Endothelial cell of umbilical vein (primary cell): Measurements from ENCODE around the gene ITSN1. TPM values are rescaled to one million over a fixed set of nuclear protein-coding genes. Genes with fewer than 3 reads are reported as not detected.

Source experiments
- BruUV-seq: library from RNA; stranded (reverse); fragments of 400-500 nt; replicated peaks from 2 replicates; lab custom pipeline; 2021; lab: Mats Ljungman, UMichigan
- CTCF ChIA-PET: fragments of 300-600, 350-600 bp; sonication (Branson Sonifier 250); formaldehyde crosslinking; loops from one replicate; lab custom pipeline; 2021; ENCODE audit warnings: antibody characterized with exemption, inconsistent platforms; lab: Charles Lee
- POLR2A ChIA-PET: fragments of 300-600, 350-600 bp; sonication (Branson Sonifier 250); formaldehyde crosslinking; loops from one replicate; lab custom pipeline; 2021; ENCODE audit warnings: antibody characterized with exemption, inconsistent platforms; lab: Charles Lee
- DNase-seq: peaks from one replicate; pipeline ENCODE4 v3.0.0-alpha.2; 2011; ENCODE audit warnings: low read depth, low spot score
- FAIRE-seq: peaks from 2 replicates; lab custom pipeline; 2011; peaks lifted over from hg19 to GRCh38; lab: Jason Lieb, UNC
- H2AFZ ChIP-seq: 2 replicates; pipeline ENCODE4 v1.6.0; 2012; ENCODE audit warnings: low read depth, low read length, control low read depth, inconsistent platforms
- H3K27ac ChIP-seq: 2 replicates; pipeline ENCODE4 v1.5.1; 2011; ENCODE audit warnings: low read depth, mild to moderate bottlenecking, control low read depth, low read length, moderate library complexity; ENCODE audit not compliant: insufficient read depth
- H3K27me3 ChIP-seq, 2 experiments: 2 replicates each; pipeline versions ENCODE4 v1.6.0 to v1.6.1; 2011; ENCODE audit warnings: low read length in 2 of 2, mixed read lengths in 1 of 2; ENCODE audit not compliant: control insufficient read depth in 2 of 2, insufficient read depth in 2 of 2
- H3K36me3 ChIP-seq, 2 experiments: 2 replicates in 1 of 2; 3 replicates in 1 of 2; pipeline ENCODE4 v1.5.1; 2011; ENCODE audit warnings: low read length in 2 of 2, mild to moderate bottlenecking in 1 of 2, moderate library complexity in 1 of 2; ENCODE audit not compliant: control insufficient read depth in 2 of 2, insufficient read depth in 2 of 2; ENCODE audit errors: extremely low read depth in 1 of 2
- H3K4me1 ChIP-seq: 3 replicates; pipeline ENCODE4 v1.5.1; 2011; ENCODE audit warnings: mild to moderate bottlenecking, low read length; ENCODE audit not compliant: control insufficient read depth, insufficient read depth; ENCODE audit errors: extremely low read depth
- H3K4me2 ChIP-seq: 2 replicates; pipeline ENCODE4 v1.6.1; 2011; ENCODE audit warnings: low read length, control low read depth, mixed read lengths; ENCODE audit not compliant: insufficient read depth
- H3K4me3 ChIP-seq, 3 experiments: fragments of 200-600 bp in 1 of 3; sonication (generic), shearing (Covaris generic) in 1 of 3; replicated peaks in 1 of 3; 2 replicates each; pipeline ENCODE4 v1.5.1; 2011 to 2016; ENCODE audit warnings: control low read depth in 3 of 3, low read length in 3 of 3, mild to moderate bottlenecking in 2 of 3, inconsistent platforms in 1 of 3, low read depth in 1 of 3, moderate library complexity in 1 of 3; ENCODE audit not compliant: insufficient read depth in 1 of 3
- H3K79me2 ChIP-seq: 2 replicates; pipeline ENCODE4 v1.6.0; 2012; ENCODE audit warnings: low read length, inconsistent platforms; ENCODE audit not compliant: control insufficient read depth, insufficient read depth
- H3K9ac ChIP-seq: replicated peaks from 2 replicates; pipeline ENCODE3; 2011; ENCODE audit warnings: low read length, control low read depth; ENCODE audit not compliant: insufficient read depth; ENCODE audit errors: extremely low read depth
- H3K9me1 ChIP-seq: replicated peaks from 3 replicates; pipeline ENCODE4 v1.6.0; 2011; ENCODE audit warnings: mild to moderate bottlenecking, low read length; ENCODE audit not compliant: control insufficient read depth, insufficient read depth; ENCODE audit errors: extremely low read depth
- H3K9me3 ChIP-seq: replicated peaks from 2 replicates; pipeline ENCODE4 v1.5.1; 2012; ENCODE audit warnings: low read length, inconsistent platforms; ENCODE audit not compliant: control insufficient read depth, insufficient read depth
- H4K20me1 ChIP-seq: replicated peaks from 2 replicates; pipeline ENCODE3; 2011; ENCODE audit warnings: mild to moderate bottlenecking, low read length; ENCODE audit not compliant: control insufficient read depth, insufficient read depth; ENCODE audit errors: extremely low read depth
- EZH2 ChIP-seq: IDR thresholded peaks from 2 replicates; pipeline ENCODE4 v1.6.1; 2012; ENCODE audit warnings: borderline replicate concordance, low read depth, mild to moderate bottlenecking, moderate library complexity, low read length, inconsistent platforms; ENCODE audit not compliant: severe bottlenecking
- FOS ChIP-seq: IDR thresholded peaks from 2 replicates; pipeline ENCODE4 v1.6.1; 2011; ENCODE audit warnings: mild to moderate bottlenecking, low read length, moderate library complexity, borderline replicate concordance; ENCODE audit not compliant: insufficient read depth
- GATA2 ChIP-seq: IDR thresholded peaks from 2 replicates; pipeline ENCODE4 v1.7.0; 2011; ENCODE audit warnings: low read depth, mild to moderate bottlenecking, moderate library complexity, mixed read lengths, low read length; ENCODE audit not compliant: insufficient read length, insufficient read depth
- JUN ChIP-seq: IDR thresholded peaks from 2 replicates; pipeline ENCODE4 v1.6.1; 2011; ENCODE audit warnings: borderline replicate concordance, low read depth; ENCODE audit not compliant: insufficient read length, insufficient read depth
- MYC ChIP-seq: IDR thresholded peaks from one replicate; pipeline ENCODE4 v1.6.1; 2011; ENCODE audit warnings: mild to moderate bottlenecking, low read depth, low read length
- POLR2A ChIP-seq: IDR thresholded peaks from 2 replicates; pipeline ENCODE4 v1.6.1; 2012; ENCODE audit warnings: low read depth, mild to moderate bottlenecking, control low read depth, low read length
- POLR2AphosphoS5 ChIP-seq: IDR thresholded peaks from 2 replicates; pipeline ENCODE4 v1.6.1; 2012; ENCODE audit warnings: low read depth, mild to moderate bottlenecking, control low read depth, low read length, moderate library complexity; ENCODE audit not compliant: insufficient read depth
- dilution Hi-C: fragments of 300-500 bp; cut with MboI; formaldehyde crosslinking; loops from one replicate; pipeline ENCODE4 v1.15.0; 2019; ENCODE audit warnings: low sequenced_read_pairs; ENCODE audit not compliant: extremely low pct_ligation_motif_present
- intact Hi-C: fragments of 100-400 bp; cut with micrococcal nuclease; formaldehyde crosslinking; loops from one replicate; pipeline ENCODE4 v1.10.0; 2022
- polyA plus RNA-seq, 4 experiments: library from polyadenylated mRNA; depleted of rRNA in 3 of 4; stranded (reverse) in 3 of 4; unstranded in 1 of 4; fragments of >200 nt; gene quantifications; 2 replicates each; pipeline versions ENCODE4 v1.2.1 to v1.2.3, GENCODE V29; 2011 to 2012; ENCODE audit warnings: missing spikeins in 1 of 4
- total RNA-seq: library from RNA; stranded (reverse); gene quantifications from 2 replicates; pipeline ENCODE4 v1.2.3, GENCODE V29; 2021
- TF ChIP-seq, protein P1 (sequence below): IDR thresholded peaks from 2 replicates; pipeline ENCODE4 v1.6.1; 2011; ENCODE audit not compliant: insufficient read depth, insufficient read length
- TF ChIP-seq, protein P2 (sequence below), 2 donors: IDR thresholded peaks; 1 replicate in 1 of 2; 2 replicates in 1 of 2; pipeline ENCODE4 v1.5.1; 2011; ENCODE audit warnings: low read length in 2 of 2, mild to moderate bottlenecking in 2 of 2, moderate library complexity in 2 of 2, control low read depth in 1 of 2, inconsistent platforms in 1 of 2, low read depth in 1 of 2; ENCODE audit not compliant: insufficient read depth in 1 of 2; ENCODE audit errors: extremely low read depth in 1 of 2

Gene ITSN1
- total and polyA plus RNA-seq, 2 donors (not counting 3 experiments of a cell fraction or from before 2014, with no cell fraction given): 72.2 to 86.8 TPM

DNA sequence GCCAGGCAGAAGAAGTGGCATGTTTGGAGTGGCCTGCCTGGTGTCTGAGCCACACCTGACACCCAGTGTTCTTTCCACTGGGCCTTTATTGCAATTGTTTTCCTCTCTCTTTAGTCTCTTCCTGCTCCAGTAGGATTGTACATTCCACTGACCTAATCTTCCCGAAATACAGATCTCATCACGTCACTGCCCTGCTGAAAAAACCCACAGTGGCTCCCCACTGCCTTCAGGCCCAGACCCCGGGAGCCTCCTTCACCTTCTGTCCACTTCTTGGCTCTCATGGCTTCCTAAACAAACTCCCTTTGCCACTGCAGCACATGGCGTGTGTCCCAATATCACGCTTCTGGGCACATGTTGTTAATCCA lies 298.6 kb downstream of the ITSN1 start:
- no peaks in the 10 kb centered on the region for H3K9me3 ChIP-seq
- H4K20me1 ChIP-seq: no peaks in the 10 kb centered on the region
- no peaks in the 10 kb centered on the region for H3K4me1 ChIP-seq
- no peak overlapping the region for H3K4me3 ChIP-seq
- ChIA-PET POLR2A (no interaction called here), CTCF (interaction anchor here (0.6 to 4.1 kb wide), 2 partner anchors 17 to 27 kb away, joined by 3 to 15 read pairs; no protein-coding TSS in a partner anchor)
- H3K9me1 ChIP-seq: no peaks in the 10 kb centered on the region
- FAIRE-seq (no peak), DNase-seq (no peak)
- no peaks in the 10 kb centered on the region for H3K36me3 ChIP-seq
- H2AFZ ChIP-seq: no peak overlapping the region
- H3K27ac ChIP-seq: no peak overlapping the region
- H3K79me2 ChIP-seq: no peaks in the 10 kb centered on the region
- TF ChIP-seq POLR2A: no peak
- H3K4me2 ChIP-seq: no peak overlapping the region
- intact Hi-C loops: no loop called here
- no TSS peak for BruUV-seq
- H3K9ac ChIP-seq: no peak overlapping the region
- dilution Hi-C loops: no loop called here
- H3K27me3 ChIP-seq: no peaks in the 10 kb centered on the region

DNA sequence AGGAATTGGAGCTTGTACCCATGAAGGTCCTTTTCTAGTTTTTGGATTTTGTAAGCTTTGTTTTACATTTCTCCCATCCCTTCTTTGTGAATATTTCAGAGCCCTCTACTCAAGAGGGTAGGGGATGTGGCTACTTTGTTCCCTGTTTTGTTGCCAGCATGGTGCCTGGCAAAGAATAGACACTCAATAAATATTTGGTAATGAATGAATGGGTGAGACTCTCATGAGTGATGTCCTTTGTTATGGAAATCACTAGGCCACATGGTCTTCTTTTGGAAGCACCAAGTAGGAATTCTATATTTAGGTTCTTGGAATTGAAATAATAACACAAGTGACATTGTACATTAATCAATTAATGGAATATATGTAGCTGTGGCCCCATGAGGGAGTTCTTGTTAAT lies 300.1 kb downstream of the ITSN1 start:
- H3K27ac ChIP-seq: no peak overlapping the region
- H3K4me1 ChIP-seq: peaks cover 4% of the 10 kb centered on the region
- DNase-seq: no peak
- no peaks in the 10 kb centered on the region for H3K9me3 ChIP-seq
- no peak overlapping the region for H3K9ac ChIP-seq
- no peak for FAIRE-seq
- no peaks in the 10 kb centered on the region for H3K9me1 ChIP-seq
- intact Hi-C loops: no loop called here
- H3K4me3 ChIP-seq: no peak overlapping the region
- TF ChIP-seq POLR2A (no peak), MYC (no peak), GATA2 (no peak), EZH2 (no peak), POLR2AphosphoS5 (no peak), JUN (no peak), FOS (no peak)
- TF ChIP-seq, protein P1, sequence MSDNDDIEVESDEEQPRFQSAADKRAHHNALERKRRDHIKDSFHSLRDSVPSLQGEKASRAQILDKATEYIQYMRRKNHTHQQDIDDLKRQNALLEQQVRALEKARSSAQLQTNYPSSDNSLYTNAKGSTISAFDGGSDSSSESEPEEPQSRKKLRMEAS: no peak
- TF ChIP-seq, protein P2, sequence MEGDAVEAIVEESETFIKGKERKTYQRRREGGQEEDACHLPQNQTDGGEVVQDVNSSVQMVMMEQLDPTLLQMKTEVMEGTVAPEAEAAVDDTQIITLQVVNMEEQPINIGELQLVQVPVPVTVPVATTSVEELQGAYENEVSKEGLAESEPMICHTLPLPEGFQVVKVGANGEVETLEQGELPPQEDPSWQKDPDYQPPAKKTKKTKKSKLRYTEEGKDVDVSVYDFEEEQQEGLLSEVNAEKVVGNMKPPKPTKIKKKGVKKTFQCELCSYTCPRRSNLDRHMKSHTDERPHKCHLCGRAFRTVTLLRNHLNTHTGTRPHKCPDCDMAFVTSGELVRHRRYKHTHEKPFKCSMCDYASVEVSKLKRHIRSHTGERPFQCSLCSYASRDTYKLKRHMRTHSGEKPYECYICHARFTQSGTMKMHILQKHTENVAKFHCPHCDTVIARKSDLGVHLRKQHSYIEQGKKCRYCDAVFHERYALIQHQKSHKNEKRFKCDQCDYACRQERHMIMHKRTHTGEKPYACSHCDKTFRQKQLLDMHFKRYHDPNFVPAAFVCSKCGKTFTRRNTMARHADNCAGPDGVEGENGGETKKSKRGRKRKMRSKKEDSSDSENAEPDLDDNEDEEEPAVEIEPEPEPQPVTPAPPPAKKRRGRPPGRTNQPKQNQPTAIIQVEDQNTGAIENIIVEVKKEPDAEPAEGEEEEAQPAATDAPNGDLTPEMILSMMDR (IDR thresholded peaks at IDR 0.05; ENCODE audit: extremely low read depth in 1 of 2, insufficient read depth in 1 of 2, low read depth in 1 of 2, low read length in 2 of 2): no peak
- no TSS peak for BruUV-seq
- H3K4me2 ChIP-seq: no peak overlapping the region
- CTCF ChIA-PET: interaction anchor here (1.6 to 4.1 kb wide), 2 partner anchors 19 to 405 kb away, joined by 5 to 15 read pairs; no protein-coding TSS in a partner anchor
- POLR2A ChIA-PET: no interaction called here
- H3K36me3 ChIP-seq: no peaks in the 10 kb centered on the region
- H2AFZ ChIP-seq: no peak overlapping the region
- no peaks in the 10 kb centered on the region for H4K20me1 ChIP-seq
- no peaks in the 10 kb centered on the region for H3K79me2 ChIP-seq
- dilution Hi-C loops: no loop called here
- no peaks in the 10 kb centered on the region for H3K27me3 ChIP-seq
